ENCODE results near the gene KRTAP9-9.
"Not testable (repeated sequence)": the region's sequence is repeated elsewhere in the genome, so short reads cannot be mapped to it uniquely, and the experiment has no call there.

Gene KRTAP9-9

GRCh38 chr17:41264599-41264998, 9.4 kb downstream of the KRTAP9-9 start:
- Histone ChIP-seq H3K4me3 (ENCODE audit: low read depth in 1 of 5, low read length in 5 of 5) (no peak overlapping the region), H3K36me3 (ENCODE audit: control insufficient read depth in 5 of 5, insufficient read depth in 5 of 5, low read length in 5 of 5) (no peaks in the 10 kb centered on the region), H3K9ac (ENCODE audit: low read length in 5 of 5) (no peak overlapping the region), H3K9me3 (ENCODE audit: control insufficient read depth in 5 of 5, low read length in 5 of 5) (no peaks in the 10 kb centered on the region), H3K4me1 (ENCODE audit: control insufficient read depth in 5 of 5, insufficient read depth in 5 of 5, low read length in 5 of 5) (no peaks in the 10 kb centered on the region), H3K27ac (ENCODE audit: low read depth, low read length) (no peak overlapping the region), H3K27me3 (ENCODE audit: control insufficient read depth in 5 of 5, insufficient read depth in 4 of 5, low read length in 5 of 5) (peaks cover 0 to 4% (median 3%) of the 10 kb centered on the region in 5 donors)

GRCh38 chr17:41265078-41265477, 9.9 kb downstream of the KRTAP9-9 start, which contains the start of gene KRTAP9-6:
Gene KRTAP9-6, plus strand, starts transcription at chr17:41265378. Its CDS starts 0 bp downstream, at chr17:41265378.
- Histone ChIP-seq H3K9ac (ENCODE audit: low read length in 5 of 5) (no peak within 1 kb of the TSS), H3K27ac (ENCODE audit: low read depth, low read length) (no peak within 1 kb of the TSS), H3K9me3 (ENCODE audit: control insufficient read depth in 5 of 5, low read length in 5 of 5) (no peaks in the 10 kb centered on the region), H3K4me3 (ENCODE audit: low read depth in 1 of 5, low read length in 5 of 5) (no peak within 1 kb of the TSS), H3K27me3 (ENCODE audit: control insufficient read depth in 5 of 5, insufficient read depth in 4 of 5, low read length in 5 of 5) (peaks cover 0 to 4% (median 3%) of the 10 kb centered on the region in 5 donors), H3K36me3 (ENCODE audit: control insufficient read depth in 5 of 5, insufficient read depth in 5 of 5, low read length in 5 of 5) (no peaks in the 10 kb centered on the region), H3K4me1 (ENCODE audit: control insufficient read depth in 5 of 5, insufficient read depth in 5 of 5, low read length in 5 of 5) (no peaks in the 10 kb centered on the region)

DNA sequence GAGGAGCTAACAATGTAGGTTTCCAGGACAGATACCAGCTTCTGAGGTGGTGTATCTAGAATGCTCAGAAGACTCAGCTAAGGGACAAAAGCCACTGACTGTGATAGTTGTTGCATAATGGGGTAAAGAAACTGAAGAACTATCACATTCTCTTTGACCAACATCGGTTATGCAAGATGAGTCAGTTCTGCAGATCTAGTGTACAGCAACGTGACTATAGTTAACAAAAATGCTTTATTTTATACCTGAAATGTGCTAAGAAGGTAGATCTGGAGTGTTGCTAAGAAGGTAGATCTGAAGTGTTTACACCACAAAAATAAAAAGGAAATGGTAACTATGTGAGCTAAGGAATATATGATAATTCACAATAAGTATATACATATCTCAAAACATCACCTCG, 12.5 kb downstream of the KRTAP9-9 start:
- H3K36me3 ChIP-seq (ENCODE audit: control insufficient read depth in 5 of 5, insufficient read depth in 5 of 5, low read length in 5 of 5): no peaks in the 10 kb centered on the region
- H3K4me3 ChIP-seq (ENCODE audit: low read depth in 1 of 5, low read length in 5 of 5): no peak overlapping the region
- H3K9me3 ChIP-seq (ENCODE audit: control insufficient read depth in 5 of 5, low read length in 5 of 5): no peaks in the 10 kb centered on the region
- H3K27me3 ChIP-seq (ENCODE audit: control insufficient read depth in 5 of 5, insufficient read depth in 4 of 5, low read length in 5 of 5): peaks cover 0 to 4% (median 3%) of the 10 kb centered on the region in 5 donors
- no peaks in the 10 kb centered on the region for H3K4me1 ChIP-seq (ENCODE audit: control insufficient read depth in 5 of 5, insufficient read depth in 5 of 5, low read length in 5 of 5)
- no peak overlapping the region for H3K27ac ChIP-seq (ENCODE audit: low read depth, low read length)
- no peak overlapping the region for H3K9ac ChIP-seq (ENCODE audit: low read length in 5 of 5)

- H3K4me1 ChIP-seq (ENCODE audit: control insufficient read depth in 5 of 5, insufficient read depth in 5 of 5, low read length in 5 of 5); H3K4me3 ChIP-seq (ENCODE audit: low read depth in 1 of 5, low read length in 5 of 5); H3K27me3 ChIP-seq (ENCODE audit: control insufficient read depth in 5 of 5, insufficient read depth in 4 of 5, low read length in 5 of 5): not testable (repeated sequence)
Observed at GRCh38 chr17:41271323-41271722, 16.1 kb downstream of the KRTAP9-9 start.

GRCh38 chr17:41271858-41272257, 16.7 kb downstream of the KRTAP9-9 start:
- peaks cover 0 to 3% (median 0%) of the 10 kb centered on the region in 5 donors for H3K27me3 ChIP-seq (ENCODE audit: control insufficient read depth in 5 of 5, insufficient read depth in 4 of 5, low read length in 5 of 5)
- no peak overlapping the region for H3K27ac ChIP-seq (ENCODE audit: low read depth, low read length)
- no peak overlapping the region for H3K4me3 ChIP-seq (ENCODE audit: low read depth in 1 of 5, low read length in 5 of 5)
- H3K36me3 ChIP-seq (ENCODE audit: control insufficient read depth in 5 of 5, insufficient read depth in 5 of 5, low read length in 5 of 5): no peaks in the 10 kb centered on the region
- H3K4me1 ChIP-seq (ENCODE audit: control insufficient read depth in 5 of 5, insufficient read depth in 5 of 5, low read length in 5 of 5): no peaks in the 10 kb centered on the region
- no peak overlapping the region for H3K9ac ChIP-seq (ENCODE audit: low read length in 5 of 5)
- no peaks in the 10 kb centered on the region for H3K9me3 ChIP-seq (ENCODE audit: control insufficient read depth in 5 of 5, low read length in 5 of 5)

More at GRCh38 chr17:41271323-41271722, 16.1 kb downstream of the KRTAP9-9 start:
- H3K9me3 ChIP-seq (ENCODE audit: control insufficient read depth in 5 of 5, low read length in 5 of 5); H3K36me3 ChIP-seq (ENCODE audit: control insufficient read depth in 5 of 5, insufficient read depth in 5 of 5, low read length in 5 of 5); H3K9ac ChIP-seq (ENCODE audit: low read length in 5 of 5); H3K27ac ChIP-seq (ENCODE audit: low read depth, low read length): not testable (repeated sequence)

DNA sequence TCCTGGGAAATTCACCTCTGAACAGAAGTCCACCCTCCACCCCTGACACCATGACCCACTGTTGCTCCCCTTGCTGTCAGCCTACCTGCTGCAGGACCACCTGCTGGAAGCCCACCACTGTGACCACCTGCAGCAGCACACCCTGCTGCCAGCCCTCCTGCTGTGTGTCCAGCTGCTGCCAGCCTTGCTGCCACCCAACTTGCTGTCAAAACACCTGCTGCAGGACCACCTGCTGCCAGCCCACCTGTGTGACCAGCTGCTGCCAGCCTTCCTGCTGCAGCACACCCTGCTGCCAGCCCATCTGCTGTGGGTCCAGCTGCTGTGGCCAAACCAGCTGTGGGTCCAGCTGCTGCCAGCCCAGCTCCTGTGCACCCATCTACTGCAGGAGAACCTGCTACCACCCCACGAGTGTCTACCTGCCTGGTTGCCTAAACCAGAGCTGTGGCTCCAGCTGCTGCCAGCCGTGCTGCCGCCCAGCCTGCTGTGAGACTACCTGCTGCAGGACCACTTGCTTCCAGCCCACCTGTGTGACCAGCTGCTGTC, 20.5 kb downstream of the KRTAP9-9 start, which contains the start of gene KRTAP9-7:
Gene KRTAP9-7, plus strand, starts transcription at position 51 of the 543 bp plus-strand sequence. Its CDS starts 0 bp downstream, at position 51.
- H3K36me3 ChIP-seq (ENCODE audit: control insufficient read depth in 5 of 5, insufficient read depth in 5 of 5, low read length in 5 of 5); H3K4me1 ChIP-seq (ENCODE audit: control insufficient read depth in 5 of 5, insufficient read depth in 5 of 5, low read length in 5 of 5): not testable (repeated sequence)

GRCh38 chr17:41278176-41278955, 23.2 kb downstream of the KRTAP9-9 start:
- Histone ChIP-seq H3K27ac (ENCODE audit: low read depth, low read length) (no peak overlapping the region), H3K4me3 (ENCODE audit: low read depth in 1 of 5, low read length in 5 of 5) (no peak overlapping the region), H3K36me3 (ENCODE audit: control insufficient read depth in 5 of 5, insufficient read depth in 5 of 5, low read length in 5 of 5) (no peaks in the 10 kb centered on the region), H3K27me3 (ENCODE audit: control insufficient read depth in 5 of 5, insufficient read depth in 4 of 5, low read length in 5 of 5) (peaks cover 0 to 7% (median 0%) of the 10 kb centered on the region in 5 donors), H3K9ac (ENCODE audit: low read length in 5 of 5) (no peak overlapping the region), H3K9me3 (ENCODE audit: control insufficient read depth in 5 of 5, low read length in 5 of 5) (peaks cover 0 to 6% (median 0%) of the 10 kb centered on the region in 5 donors), H3K4me1 (ENCODE audit: control insufficient read depth in 5 of 5, insufficient read depth in 5 of 5, low read length in 5 of 5) (no peaks in the 10 kb centered on the region)

More for the DNA sequence above, 20.5 kb downstream of the KRTAP9-9 start, which contains the start of gene KRTAP9-7:
- H3K9me3 ChIP-seq (ENCODE audit: control insufficient read depth in 5 of 5, low read length in 5 of 5); H3K27ac ChIP-seq (ENCODE audit: low read depth, low read length); H3K9ac ChIP-seq (ENCODE audit: low read length in 5 of 5); H3K4me3 ChIP-seq (ENCODE audit: low read depth in 1 of 5, low read length in 5 of 5); H3K27me3 ChIP-seq (ENCODE audit: control insufficient read depth in 5 of 5, insufficient read depth in 4 of 5, low read length in 5 of 5): not testable (repeated sequence)

DNA sequence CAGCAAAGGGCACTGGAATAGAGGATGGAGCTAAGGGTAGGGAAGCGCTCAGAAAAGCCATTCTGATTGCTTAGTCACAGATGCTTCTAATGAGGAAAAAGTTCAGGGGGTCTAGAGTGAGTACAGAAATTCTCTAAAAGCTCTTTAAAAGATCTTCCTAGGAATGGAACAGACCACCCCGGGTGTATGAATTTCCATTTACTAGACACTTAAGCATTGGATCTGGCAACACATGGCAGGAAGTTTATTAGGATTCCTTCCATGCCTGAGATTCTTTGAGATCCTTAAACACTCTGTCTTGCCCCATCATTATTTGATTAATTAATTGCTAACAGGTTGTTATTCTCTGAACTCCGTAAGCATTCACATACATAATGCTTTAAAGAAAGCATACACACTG, 28.9 kb downstream of the KRTAP9-9 start:
- peaks cover 0 to 6% (median 0%) of the 10 kb centered on the region in 5 donors for H3K9me3 ChIP-seq (ENCODE audit: control insufficient read depth in 5 of 5, low read length in 5 of 5)
- no peaks in the 10 kb centered on the region for H3K36me3 ChIP-seq (ENCODE audit: control insufficient read depth in 5 of 5, insufficient read depth in 5 of 5, low read length in 5 of 5)
- no peak overlapping the region for H3K4me3 ChIP-seq (ENCODE audit: low read depth in 1 of 5, low read length in 5 of 5)
- H3K4me1 ChIP-seq (ENCODE audit: control insufficient read depth in 5 of 5, insufficient read depth in 5 of 5, low read length in 5 of 5): no peaks in the 10 kb centered on the region
- no peak overlapping the region for H3K27ac ChIP-seq (ENCODE audit: low read depth, low read length)
- H3K27me3 ChIP-seq (ENCODE audit: control insufficient read depth in 5 of 5, insufficient read depth in 4 of 5, low read length in 5 of 5): peaks cover 0 to 4% (median 1%) of the 10 kb centered on the region in 5 donors
- no peak overlapping the region for H3K9ac ChIP-seq (ENCODE audit: low read length in 5 of 5)

DNA sequence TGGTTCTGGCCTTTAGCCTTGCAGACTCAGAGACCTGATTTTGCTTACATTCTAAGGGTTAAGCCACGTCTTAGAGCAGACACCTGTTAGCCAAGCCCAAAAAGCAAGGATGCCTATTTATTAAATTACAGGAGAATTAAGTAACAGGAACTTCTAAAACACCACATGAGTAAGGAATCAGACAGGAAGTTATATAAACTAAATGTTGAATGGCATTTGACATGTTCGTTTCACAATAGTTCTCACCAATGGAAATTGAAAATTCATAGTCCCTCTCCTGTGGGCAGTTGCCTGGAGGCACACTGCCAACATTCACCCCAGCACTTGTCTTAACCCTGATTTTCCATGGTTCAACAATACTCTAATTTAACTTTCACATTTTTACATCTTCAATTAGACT, 29.4 kb downstream of the KRTAP9-9 start:
- no peaks in the 10 kb centered on the region for H3K4me1 ChIP-seq (ENCODE audit: control insufficient read depth in 5 of 5, insufficient read depth in 5 of 5, low read length in 5 of 5)

GRCh38 chr17:41287050-41287449, 31.9 kb downstream of the KRTAP9-9 start:
- no peaks in the 10 kb centered on the region for H3K9me3 ChIP-seq (ENCODE audit: control insufficient read depth in 5 of 5, low read length in 5 of 5)
- H3K4me3 ChIP-seq (ENCODE audit: low read depth in 1 of 5, low read length in 5 of 5): no peak overlapping the region
- no peak overlapping the region for H3K9ac ChIP-seq (ENCODE audit: low read length in 5 of 5)
- H3K4me1 ChIP-seq (ENCODE audit: control insufficient read depth in 5 of 5, insufficient read depth in 5 of 5, low read length in 5 of 5): no peaks in the 10 kb centered on the region
- H3K27me3 ChIP-seq (ENCODE audit: control insufficient read depth in 5 of 5, insufficient read depth in 4 of 5, low read length in 5 of 5): peaks cover 0 to 4% (median 0%) of the 10 kb centered on the region in 5 donors
- no peak overlapping the region for H3K27ac ChIP-seq (ENCODE audit: low read depth, low read length)
- H3K36me3 ChIP-seq (ENCODE audit: control insufficient read depth in 5 of 5, insufficient read depth in 5 of 5, low read length in 5 of 5): no peaks in the 10 kb centered on the region

More for the DNA sequence above, 29.4 kb downstream of the KRTAP9-9 start:
- H3K9me3 ChIP-seq (ENCODE audit: control insufficient read depth in 5 of 5, low read length in 5 of 5): peaks cover 0 to 6% (median 0%) of the 10 kb centered on the region in 5 donors
- no peaks in the 10 kb centered on the region for H3K36me3 ChIP-seq (ENCODE audit: control insufficient read depth in 5 of 5, insufficient read depth in 5 of 5, low read length in 5 of 5)
- no peak overlapping the region for H3K4me3 ChIP-seq (ENCODE audit: low read depth in 1 of 5, low read length in 5 of 5)
- peaks cover 0 to 4% (median 2%) of the 10 kb centered on the region in 5 donors for H3K27me3 ChIP-seq (ENCODE audit: control insufficient read depth in 5 of 5, insufficient read depth in 4 of 5, low read length in 5 of 5)
- H3K27ac ChIP-seq (ENCODE audit: low read depth, low read length): no peak overlapping the region
- H3K9ac ChIP-seq (ENCODE audit: low read length in 5 of 5): no peak overlapping the region
